GM12801 (cell line): ENCODE results near the gene PSMC2.

ENCODE experiments used
- TF ChIP-seq, protein P1 (sequence below): IDR thresholded peaks from one replicate; pipeline ENCODE4 v1.5.1; 2011; ENCODE audit warnings: control low read depth; ENCODE audit not compliant: insufficient read length; ENCODE audit errors: extremely low read depth

Gene PSMC2

GRCh38 chr7:103379270-103379975, 32.0 kb downstream of the PSMC2 start:
- TF ChIP-seq, protein P1, sequence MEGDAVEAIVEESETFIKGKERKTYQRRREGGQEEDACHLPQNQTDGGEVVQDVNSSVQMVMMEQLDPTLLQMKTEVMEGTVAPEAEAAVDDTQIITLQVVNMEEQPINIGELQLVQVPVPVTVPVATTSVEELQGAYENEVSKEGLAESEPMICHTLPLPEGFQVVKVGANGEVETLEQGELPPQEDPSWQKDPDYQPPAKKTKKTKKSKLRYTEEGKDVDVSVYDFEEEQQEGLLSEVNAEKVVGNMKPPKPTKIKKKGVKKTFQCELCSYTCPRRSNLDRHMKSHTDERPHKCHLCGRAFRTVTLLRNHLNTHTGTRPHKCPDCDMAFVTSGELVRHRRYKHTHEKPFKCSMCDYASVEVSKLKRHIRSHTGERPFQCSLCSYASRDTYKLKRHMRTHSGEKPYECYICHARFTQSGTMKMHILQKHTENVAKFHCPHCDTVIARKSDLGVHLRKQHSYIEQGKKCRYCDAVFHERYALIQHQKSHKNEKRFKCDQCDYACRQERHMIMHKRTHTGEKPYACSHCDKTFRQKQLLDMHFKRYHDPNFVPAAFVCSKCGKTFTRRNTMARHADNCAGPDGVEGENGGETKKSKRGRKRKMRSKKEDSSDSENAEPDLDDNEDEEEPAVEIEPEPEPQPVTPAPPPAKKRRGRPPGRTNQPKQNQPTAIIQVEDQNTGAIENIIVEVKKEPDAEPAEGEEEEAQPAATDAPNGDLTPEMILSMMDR: no peak

- TF ChIP-seq, protein P1: no peak
Measured at GRCh38 chr7:103380395-103381191, 33.1 kb downstream of the PSMC2 start.

GRCh38 chr7:103381280-103382031, 34.0 kb downstream of the PSMC2 start:
- TF ChIP-seq, protein P1: no peak

DNA sequence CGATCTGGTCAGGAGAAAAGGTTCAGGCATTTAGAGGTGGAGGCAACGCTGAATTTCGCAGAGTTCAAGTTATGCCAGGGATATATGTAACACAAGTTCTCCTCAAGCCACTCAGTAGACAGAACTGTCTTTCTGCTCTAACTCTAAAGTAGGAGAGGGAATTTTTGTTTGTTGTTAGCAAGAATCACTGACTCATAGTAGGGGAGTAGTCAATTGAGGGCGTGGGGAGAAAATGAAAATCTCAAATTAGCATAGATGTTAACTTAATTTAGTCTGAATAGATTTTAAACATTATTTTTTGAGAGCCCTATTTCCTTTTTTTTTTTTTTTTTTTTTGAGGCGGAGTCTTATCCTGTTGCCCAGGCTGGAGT, 34.6 kb downstream of the PSMC2 start:
- TF ChIP-seq, protein P1: no peak

- TF ChIP-seq, protein P1: no peak
Measured at GRCh38 chr7:103387242-103387641, 39.8 kb downstream of the PSMC2 start.

DNA sequence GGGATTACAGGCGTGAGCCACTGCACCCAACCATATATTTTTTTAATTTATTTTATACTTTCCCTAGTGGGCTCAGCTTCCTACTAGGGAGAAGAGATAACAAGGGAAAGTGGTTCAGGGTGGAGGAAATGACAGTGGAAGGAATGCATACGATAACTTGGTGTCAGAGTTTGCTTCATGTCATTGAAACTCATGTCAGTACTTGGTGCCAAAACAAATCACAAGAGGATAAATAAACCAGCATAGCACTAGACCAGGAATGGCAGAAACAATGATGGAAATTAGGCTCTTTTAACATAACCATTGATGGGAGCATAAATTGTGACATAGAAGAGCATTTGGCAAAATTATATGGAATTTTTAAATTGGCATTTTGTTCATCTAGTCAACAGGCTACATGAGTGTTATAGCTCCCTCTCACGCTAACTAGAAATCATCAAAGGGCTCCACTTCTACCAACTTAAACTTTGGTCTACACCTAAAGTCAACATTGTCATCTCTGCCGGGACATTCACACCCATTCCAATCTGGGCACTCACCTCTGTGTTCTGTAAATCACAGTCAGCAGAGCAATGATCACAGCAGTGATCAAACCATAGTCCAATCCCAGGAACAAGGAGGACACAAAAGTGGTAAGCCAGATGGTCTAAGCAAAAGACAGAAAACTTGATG, 41.2 kb downstream of the PSMC2 start:
- TF ChIP-seq, protein P1: no peak

DNA sequence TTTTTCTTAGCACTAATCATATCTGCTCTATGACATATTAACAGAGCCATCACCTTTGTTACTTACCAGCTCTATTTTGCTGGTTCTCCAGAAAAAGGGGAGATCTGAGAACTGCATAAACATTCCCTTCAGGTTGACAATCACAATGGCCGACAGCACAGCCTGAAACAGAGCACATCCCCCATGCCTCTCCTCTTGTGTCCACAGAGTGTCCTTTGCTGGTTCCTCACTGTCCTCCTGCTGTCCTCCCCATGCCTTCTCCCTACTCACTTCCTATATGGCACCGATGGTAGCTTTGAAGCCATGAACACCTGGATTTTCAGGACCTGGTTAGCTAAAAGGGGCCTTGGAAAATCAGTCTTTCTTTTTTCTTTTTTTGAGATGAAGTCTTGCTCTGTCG, 41.8 kb downstream of the PSMC2 start:
- TF ChIP-seq, protein P1: no peak
